22Rv1 (cell line): ENCODE results near the gene CLEC9A.

ENCODE experiments used
- CTCF ChIP-seq: fragments of 450-650 bp; IDR thresholded peaks from 2 replicates; pipeline ENCODE4 v1.5.1; 2017; ENCODE audit warnings: mild to moderate bottlenecking
- ZFX ChIP-seq: fragments of 450-650 bp; IDR thresholded peaks from 2 replicates; pipeline ENCODE4 v1.6.1; 2017; ENCODE audit warnings: antibody characterized with exemption, borderline replicate concordance

DNA sequence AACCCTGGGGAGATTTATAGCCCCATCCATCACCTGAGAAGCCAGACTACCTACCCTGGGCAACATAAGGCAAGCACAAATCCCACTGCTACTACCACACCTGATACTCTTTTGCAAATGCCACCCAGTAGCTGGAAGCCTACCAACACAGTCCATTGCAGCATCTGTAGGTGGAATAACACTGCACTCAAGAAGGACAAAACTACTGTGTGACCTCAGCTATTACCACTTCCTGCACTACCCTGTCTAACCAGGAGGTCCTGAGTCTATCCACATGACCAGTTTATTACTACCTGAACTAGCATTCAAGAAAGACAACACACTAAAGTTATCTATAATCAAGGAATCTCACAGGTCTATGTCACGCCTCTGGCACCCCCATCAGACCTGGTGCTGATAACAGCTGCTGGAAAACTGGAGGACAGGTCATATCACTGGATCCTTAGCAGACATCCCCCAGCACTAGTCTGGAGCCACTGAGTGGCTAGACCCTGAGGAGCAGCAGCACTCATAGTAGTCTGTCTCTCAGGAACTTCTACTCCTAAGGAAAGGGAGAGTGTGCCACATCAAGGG lies 71.3 kb downstream of the CLEC9A start:
- TF ChIP-seq CTCF, result no peak
- TF ChIP-seq ZFX, result no peak
